Sigmoid colon (tissue), 4 donors: ENCODE measurements around the gene NOS3.

ENCODE experiments used
- EP300 ChIP-seq, 4 donors: sonication (generic); formaldehyde crosslinking; IDR thresholded peaks; one replicate each; pipeline ENCODE4 v1.6.1; 2017; ENCODE audit warnings: antibody characterized with exemption in 4 of 4
- POLR2A ChIP-seq, 2 donors: fragments of 450-650 bp; IDR thresholded peaks; one replicate each; pipeline ENCODE4 v1.6.1; 2016; ENCODE audit warnings: antibody characterized with exemption in 2 of 2, mild to moderate bottlenecking in 2 of 2, moderate library complexity in 2 of 2
- POLR2AphosphoS5 ChIP-seq, 4 donors: sonication (generic); formaldehyde crosslinking; IDR thresholded peaks; one replicate each; pipeline ENCODE4 v1.6.1; 2017; ENCODE audit warnings: antibody characterized with exemption in 4 of 4
- TF ChIP-seq, protein P1 (sequence below), 4 experiments: fragments of 450-650 bp in 3 of 4; fragments of 200-600 bp in 1 of 4; IDR thresholded peaks; one replicate each; pipeline ENCODE4 v1.5.1; 2016 to 2019; ENCODE audit warnings: antibody characterized with exemption in 4 of 4, mild to moderate bottlenecking in 3 of 4, moderate library complexity in 2 of 4

DNA sequence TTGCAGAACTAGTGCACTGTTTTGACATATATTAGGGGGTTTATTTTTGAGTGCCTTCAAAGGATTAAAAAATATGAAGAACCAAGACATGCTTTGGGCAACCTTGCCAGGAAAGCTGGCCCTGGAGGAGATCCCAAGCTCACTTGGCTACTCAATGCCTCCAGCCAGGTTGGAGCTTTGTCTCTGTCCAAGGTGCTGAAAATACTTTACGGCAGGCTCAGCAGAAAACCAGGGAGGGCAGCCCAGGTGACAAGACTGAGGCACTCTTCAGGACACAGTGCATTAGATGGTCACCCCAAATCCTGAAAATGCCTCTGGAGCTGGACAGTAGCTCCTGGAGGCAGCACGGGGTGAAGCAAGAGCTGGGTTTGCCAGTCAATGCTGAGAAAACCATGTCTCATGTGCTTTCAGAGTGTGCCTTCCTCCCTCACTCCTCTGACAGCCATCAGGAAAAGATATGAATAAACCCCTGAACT, 6.9 kb upstream of the NOS3 start:
- TF ChIP-seq POLR2A (IDR thresholded peaks at IDR 0.05), result no peak
- TF ChIP-seq, protein P1, sequence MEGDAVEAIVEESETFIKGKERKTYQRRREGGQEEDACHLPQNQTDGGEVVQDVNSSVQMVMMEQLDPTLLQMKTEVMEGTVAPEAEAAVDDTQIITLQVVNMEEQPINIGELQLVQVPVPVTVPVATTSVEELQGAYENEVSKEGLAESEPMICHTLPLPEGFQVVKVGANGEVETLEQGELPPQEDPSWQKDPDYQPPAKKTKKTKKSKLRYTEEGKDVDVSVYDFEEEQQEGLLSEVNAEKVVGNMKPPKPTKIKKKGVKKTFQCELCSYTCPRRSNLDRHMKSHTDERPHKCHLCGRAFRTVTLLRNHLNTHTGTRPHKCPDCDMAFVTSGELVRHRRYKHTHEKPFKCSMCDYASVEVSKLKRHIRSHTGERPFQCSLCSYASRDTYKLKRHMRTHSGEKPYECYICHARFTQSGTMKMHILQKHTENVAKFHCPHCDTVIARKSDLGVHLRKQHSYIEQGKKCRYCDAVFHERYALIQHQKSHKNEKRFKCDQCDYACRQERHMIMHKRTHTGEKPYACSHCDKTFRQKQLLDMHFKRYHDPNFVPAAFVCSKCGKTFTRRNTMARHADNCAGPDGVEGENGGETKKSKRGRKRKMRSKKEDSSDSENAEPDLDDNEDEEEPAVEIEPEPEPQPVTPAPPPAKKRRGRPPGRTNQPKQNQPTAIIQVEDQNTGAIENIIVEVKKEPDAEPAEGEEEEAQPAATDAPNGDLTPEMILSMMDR (IDR thresholded peaks at IDR 0.05), result no peak
- TF ChIP-seq POLR2AphosphoS5 (IDR thresholded peaks at IDR 0.05), result no peak
- TF ChIP-seq EP300 (IDR thresholded peaks at IDR 0.05), result no peak
